Measurements from ENCODE around the gene VCAM1.
"Not testable (repeated sequence)": the region's sequence is repeated elsewhere in the genome, so short reads cannot be mapped to it uniquely, and the experiment has no call there.

The VCAM1 gene

GRCh38 chr1:100781728-100782127 is 62.2 kb downstream of the VCAM1 start:
- DNase-seq, result not testable (repeated sequence)

- DNase-seq, result no peak
Measured at GRCh38 chr1:100782473-100783039, 63.0 kb downstream of the VCAM1 start.

GRCh38 chr1:100785470-100786052 is 66.0 kb downstream of the VCAM1 start:
- no peak for DNase-seq

GRCh38 chr1:100786870-100787269 is 67.3 kb downstream of the VCAM1 start:
- no peak for DNase-seq
